Smooth muscle cell (in vitro differentiated cells): ENCODE results near the gene PTPRG. TPM values are rescaled to one million over a fixed set of nuclear protein-coding genes. Genes with fewer than 3 reads are reported as not detected.
"Not testable (repeated sequence)": the region's sequence is repeated elsewhere in the genome, so short reads cannot be mapped to it uniquely, and the experiment has no call there.

Experiments
- DNase-seq: peaks from one replicate; lab custom pipeline; 2025; ENCODE audit not compliant: unreplicated experiment; lab: John Stamatoyannopoulos, UW
- H2AFZ ChIP-seq: fragments of 200-600 bp; sonication (generic); 2 replicates; pipeline ENCODE4 v1.6.0; 2016; ENCODE audit warnings: antibody characterized with exemption, low read depth, mild to moderate bottlenecking
- H3F3A ChIP-seq: fragments of 200-600 bp; sonication (generic); 2 replicates; pipeline ENCODE4 v1.6.0; 2017; ENCODE audit warnings: antibody characterized with exemption, low read depth
- H3K27ac ChIP-seq: fragments of 200-600 bp; sonication (generic); 2 replicates; pipeline ENCODE4 v1.5.1; 2016; ENCODE audit warnings: low read depth, mild to moderate bottlenecking
- H3K27me3 ChIP-seq: fragments of 200-600 bp; sonication (generic); 2 replicates; pipeline ENCODE4 v1.6.1; 2016; ENCODE audit warnings: low read depth, mild to moderate bottlenecking
- H3K36me3 ChIP-seq: fragments of 200-600 bp; sonication (generic); 2 replicates; pipeline ENCODE4 v1.5.1; 2016; ENCODE audit warnings: low read depth
- H3K4me1 ChIP-seq: fragments of 200-600 bp; sonication (generic); 2 replicates; pipeline ENCODE4 v1.5.1; 2016; ENCODE audit warnings: low read depth
- H3K4me2 ChIP-seq: fragments of 200-600 bp; sonication (generic); 2 replicates; pipeline ENCODE4 v1.6.0; 2016; ENCODE audit warnings: mild to moderate bottlenecking
- H3K4me3 ChIP-seq: fragments of 200-600 bp; sonication (generic); 2 replicates; pipeline ENCODE4 v1.5.1; 2016; ENCODE audit warnings: mild to moderate bottlenecking
- H3K79me2 ChIP-seq: fragments of 200-600 bp; sonication (generic); 2 replicates; pipeline ENCODE4 v1.6.0; 2016; ENCODE audit warnings: low read depth, mild to moderate bottlenecking
- H3K9ac ChIP-seq: fragments of 200-600 bp; sonication (generic); 2 replicates; pipeline ENCODE4 v1.6.0; 2016; ENCODE audit warnings: low read depth
- H3K9me3 ChIP-seq: fragments of 200-600 bp; sonication (generic); replicated peaks from 2 replicates; pipeline ENCODE4 v1.5.1; 2016; ENCODE audit warnings: low read depth
- H4K20me1 ChIP-seq: fragments of 200-600 bp; sonication (generic); 2 replicates; pipeline ENCODE4 v1.6.0; 2016; ENCODE audit warnings: low read depth
- CTCF ChIP-seq: fragments of 200-600 bp; sonication (generic); IDR thresholded peaks from 2 replicates; pipeline ENCODE4 v1.5.1; 2017; ENCODE audit warnings: borderline replicate concordance, mild to moderate bottlenecking, antibody characterized with exemption; ENCODE audit not compliant: insufficient read depth, poor library complexity, severe bottlenecking
- WGBS: methylation state at CpG from one replicate; pipeline ENCODE4 v1.1.7; 2016; ENCODE audit warnings: low lambda C conversion rate; 5-methylcytosine and 5-hydroxymethylcytosine counted together
- polyA plus RNA-seq: library from polyadenylated mRNA; unstranded; fragments of >200 nt; fragmentation: Nextera tagmentation; extraction: Ambion mirVana; gene quantifications from 2 replicates; pipeline ENCODE4 v1.2.1, GENCODE V29; 2016
- total RNA-seq: library from RNA; depleted of rRNA; stranded (reverse); fragments of >200 nt; gene quantifications from 2 replicates; pipeline ENCODE4 v1.2.3, GENCODE V29; 2014

The PTPRG gene
- total and polyA plus RNA-seq, 2 experiments from 2014 or later = 21.2 to 87.3 TPM

- H3K36me3 ChIP-seq = no peaks in the 10 kb centered on the region
- no peak overlapping the region for H3K4me3 ChIP-seq
- TF ChIP-seq CTCF = no peak
- H4K20me1 ChIP-seq = peaks cover 87% of the 10 kb centered on the region
- DNase-seq = no peak
- H3K4me2 ChIP-seq = no peak overlapping the region
- peaks cover 34% of the 10 kb centered on the region for H3K79me2 ChIP-seq
- 72% methylated on average over 2 of the region's 2 CpGs for WGBS
- no peaks in the 10 kb centered on the region for H3F3A ChIP-seq
- H2AFZ ChIP-seq = no peak overlapping the region
- H3K27me3 ChIP-seq = no peaks in the 10 kb centered on the region
- H3K27ac ChIP-seq = no peak overlapping the region
- H3K4me1 ChIP-seq = peaks cover 22% of the 10 kb centered on the region
- H3K9me3 ChIP-seq = no peaks in the 10 kb centered on the region
- H3K9ac ChIP-seq = no peak overlapping the region
Observed at GRCh38 chr3:61704807-61705206, 143.4 kb downstream of the PTPRG start.

GRCh38 chr3:61707492-61707891 is 146.1 kb downstream of the PTPRG start:
- H3K9ac ChIP-seq = no peak overlapping the region

GRCh38 chr3:61710920-61711319 is 149.5 kb downstream of the PTPRG start:
- H3K9ac ChIP-seq, H3K9me3 ChIP-seq, H2AFZ ChIP-seq, H3K27me3 ChIP-seq, H3K4me2 ChIP-seq, H3K4me1 ChIP-seq, H3K27ac ChIP-seq, H3F3A ChIP-seq, H3K4me3 ChIP-seq, H3K36me3 ChIP-seq, DNase-seq: not testable (repeated sequence)
- 98% methylated on average over 3 of the region's 3 CpGs for WGBS
- Histone ChIP-seq H3K79me2 (peaks cover 33% of the 10 kb centered on the region), H4K20me1 (peaks cover 72% of the 10 kb centered on the region)

More at GRCh38 chr3:61707492-61707891, 146.1 kb downstream of the PTPRG start:
- Histone ChIP-seq H4K20me1 (peaks cover 72% of the 10 kb centered on the region), H3F3A (no peaks in the 10 kb centered on the region), H3K4me3 (no peak overlapping the region), H3K27ac (no peak overlapping the region), H2AFZ (no peak overlapping the region), H3K4me2 (no peak overlapping the region), H3K27me3 (no peaks in the 10 kb centered on the region), H3K36me3 (no peaks in the 10 kb centered on the region), H3K9me3 (no peaks in the 10 kb centered on the region), H3K4me1 (peaks cover 11% of the 10 kb centered on the region), H3K79me2 (peaks cover 43% of the 10 kb centered on the region)
- 100% methylated on average over 1 of the region's 1 CpG for WGBS
- DNase-seq = no peak
- no peak for TF ChIP-seq CTCF

GRCh38 chr3:61714225-61714624 is 152.9 kb downstream of the PTPRG start:
- Histone ChIP-seq H3K27ac (no peak overlapping the region), H3K36me3 (no peaks in the 10 kb centered on the region), H3K4me3 (no peak overlapping the region), H3K9me3 (no peaks in the 10 kb centered on the region), H2AFZ (no peak overlapping the region), H3K4me2 (no peak overlapping the region), H4K20me1 (peaks cover 80% of the 10 kb centered on the region), H3K4me1 (peaks cover 3% of the 10 kb centered on the region), H3K9ac (no peak overlapping the region), H3F3A (no peaks in the 10 kb centered on the region), H3K27me3 (no peaks in the 10 kb centered on the region), H3K79me2 (peaks cover 35% of the 10 kb centered on the region)
- no peak for TF ChIP-seq CTCF
- no peak for DNase-seq
- 96% methylated on average over 4 of the region's 4 CpGs for WGBS
